Activated CD4-positive, alpha-beta T cell treated with anti-CD3 and anti-CD28 coated beads, Interleukin-2, Interleukin-4, amounts not matched to agents 100 ng/mL and 50 ng/mL, durations not matched to agents 16 hours and 8 hours (primary cell): ENCODE results near the gene CHN1.

ENCODE experiments used
- DNase-seq: peaks from one replicate; pipeline ENCODE4 v3.0.0-alpha.2; 2020; ENCODE audit warnings: low spot score

CHN1 gene

DNA sequence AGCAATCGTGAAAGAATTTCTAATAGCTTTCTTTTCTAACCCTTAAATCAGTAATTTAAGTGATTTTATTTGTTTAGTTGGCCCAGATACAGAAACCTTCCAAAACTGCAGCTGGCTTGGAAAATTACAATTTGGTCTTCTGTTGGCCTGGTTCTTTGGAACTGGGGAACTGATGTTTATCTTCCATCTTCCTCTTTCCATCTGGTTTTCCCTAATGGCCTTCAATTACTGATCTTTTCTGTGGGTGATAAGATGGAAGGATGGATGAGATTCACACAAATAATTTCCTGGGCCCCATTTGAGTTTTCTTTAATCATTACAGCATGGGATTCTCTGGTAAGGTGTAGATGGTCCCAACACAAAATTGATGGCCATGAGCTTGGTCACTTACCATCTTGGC is 134.4 kb downstream of the CHN1 start:
- DNase-seq, result no peak

DNA sequence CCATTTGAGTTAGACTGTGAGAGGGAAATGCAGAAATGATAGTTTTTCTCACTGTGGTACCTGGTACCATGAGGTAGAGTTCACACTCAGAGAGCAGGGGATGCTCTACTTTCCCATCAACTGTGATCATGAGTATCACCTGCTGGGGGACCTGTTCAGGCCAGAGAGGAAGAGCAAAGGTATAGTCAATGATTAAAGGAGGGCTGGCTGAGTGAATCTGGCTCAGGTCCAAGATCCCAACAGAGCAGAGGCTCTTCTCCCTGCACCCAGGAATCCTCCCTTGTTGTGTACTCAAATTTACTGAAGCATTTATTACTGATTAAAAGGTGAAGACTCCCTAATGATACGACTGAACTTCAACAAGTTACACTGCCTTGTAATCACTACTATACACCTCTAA is 136.3 kb downstream of the CHN1 start:
- no peak for DNase-seq

DNA sequence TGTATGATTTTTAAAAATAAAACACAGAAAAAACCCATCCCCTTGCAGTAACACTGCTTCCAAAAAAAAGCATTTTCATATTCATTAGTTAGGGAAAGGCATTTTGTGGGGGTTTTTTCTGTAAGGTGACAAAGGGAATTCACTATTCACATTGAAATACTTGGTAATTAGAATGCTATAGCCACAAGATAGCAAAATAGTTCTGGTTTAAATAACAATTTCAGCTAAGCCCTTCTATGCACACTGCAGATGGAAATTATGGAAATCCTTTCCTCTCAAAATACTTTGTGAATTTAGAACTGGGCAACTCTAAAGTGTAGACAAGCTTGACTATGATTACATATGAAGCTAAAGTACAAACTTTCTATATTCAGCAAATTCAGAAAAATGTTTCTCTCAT is 138.8 kb downstream of the CHN1 start:
- DNase-seq, result no peak

DNA sequence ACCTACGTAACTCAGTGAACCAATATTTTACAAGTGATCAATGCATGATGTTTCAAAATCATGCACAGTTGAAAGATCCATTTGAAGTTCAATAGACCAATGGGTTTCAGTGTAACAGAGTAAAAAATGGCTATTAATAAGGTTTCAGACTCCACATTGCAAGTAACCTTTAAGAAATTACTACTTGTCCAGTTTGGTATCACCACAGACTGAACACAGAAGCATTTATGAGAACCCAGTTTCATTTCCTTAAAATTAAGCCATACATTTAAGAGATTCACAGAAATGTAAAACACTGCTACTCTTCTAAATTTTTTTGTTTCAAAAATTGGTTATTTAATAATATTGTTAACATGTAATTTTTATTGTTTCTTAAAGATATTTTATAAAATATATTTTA is 142.0 kb downstream of the CHN1 start:
- DNase-seq, result no peak

DNA sequence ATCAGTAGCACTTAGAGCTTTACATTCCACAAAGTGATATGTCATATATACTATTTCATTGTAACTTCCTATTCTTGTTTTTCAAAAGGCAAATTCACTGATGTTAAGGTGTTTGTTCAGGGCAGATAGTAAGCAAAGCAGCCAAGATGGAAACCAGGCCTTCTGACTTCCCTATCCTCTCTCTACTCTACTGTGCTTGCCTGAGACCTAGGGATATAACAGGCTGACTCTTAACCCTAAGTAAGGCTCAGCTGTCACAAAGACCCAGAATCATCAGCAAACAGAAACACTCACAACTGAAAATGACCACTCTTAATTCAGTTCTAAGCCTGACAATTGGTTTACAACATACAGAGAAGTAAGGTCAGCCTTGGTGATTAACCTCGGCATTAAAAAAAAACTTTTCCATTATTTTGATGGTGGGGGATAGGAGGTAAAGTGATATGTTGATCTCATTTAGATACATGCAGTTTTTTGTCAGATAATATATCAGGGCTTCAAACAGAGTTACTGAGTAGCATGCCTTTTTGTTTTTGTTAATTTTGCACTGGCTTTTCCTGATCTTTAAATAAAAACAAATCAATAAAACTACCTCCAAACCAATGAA is 145.5 kb downstream of the CHN1 start:
- DNase-seq, result no peak

DNA sequence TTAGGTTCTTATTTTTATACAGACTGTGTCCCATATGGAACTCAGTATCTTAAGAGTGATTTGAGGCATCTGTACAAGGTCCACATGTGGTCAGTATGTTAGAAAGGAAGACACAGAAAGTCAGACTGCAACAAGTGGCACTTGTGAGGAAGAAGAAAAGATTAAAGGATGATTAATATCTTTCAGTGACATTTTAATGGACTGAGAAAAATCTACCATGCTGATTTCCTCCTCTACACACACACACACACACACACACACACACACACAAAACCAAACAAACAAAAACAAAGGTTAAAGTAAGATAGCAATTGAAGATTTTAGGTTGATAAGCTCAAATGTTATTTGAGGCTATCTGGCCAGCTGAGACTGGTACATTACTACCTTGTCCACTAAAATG is 146.4 kb downstream of the CHN1 start:
- no peak for DNase-seq

DNA sequence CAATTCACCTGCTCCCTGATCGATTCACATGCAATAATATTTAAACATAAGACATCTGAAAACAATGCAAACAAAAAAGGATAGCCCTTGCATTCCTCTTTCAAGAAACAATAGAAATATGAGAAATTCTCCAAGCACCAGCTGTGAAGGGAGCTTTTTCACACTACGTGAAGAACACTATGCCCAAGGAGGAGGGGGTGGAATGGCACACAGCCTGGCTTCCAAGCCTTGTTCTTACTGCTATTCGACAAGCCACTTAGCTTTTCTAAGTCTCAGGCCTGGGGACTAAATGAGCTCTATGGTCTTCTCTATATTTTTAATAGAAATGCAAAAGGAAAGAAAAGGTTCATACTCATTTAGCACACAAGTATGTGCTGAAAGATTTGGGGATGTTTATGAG is 148.7 kb downstream of the CHN1 start:
- no peak for DNase-seq

DNA sequence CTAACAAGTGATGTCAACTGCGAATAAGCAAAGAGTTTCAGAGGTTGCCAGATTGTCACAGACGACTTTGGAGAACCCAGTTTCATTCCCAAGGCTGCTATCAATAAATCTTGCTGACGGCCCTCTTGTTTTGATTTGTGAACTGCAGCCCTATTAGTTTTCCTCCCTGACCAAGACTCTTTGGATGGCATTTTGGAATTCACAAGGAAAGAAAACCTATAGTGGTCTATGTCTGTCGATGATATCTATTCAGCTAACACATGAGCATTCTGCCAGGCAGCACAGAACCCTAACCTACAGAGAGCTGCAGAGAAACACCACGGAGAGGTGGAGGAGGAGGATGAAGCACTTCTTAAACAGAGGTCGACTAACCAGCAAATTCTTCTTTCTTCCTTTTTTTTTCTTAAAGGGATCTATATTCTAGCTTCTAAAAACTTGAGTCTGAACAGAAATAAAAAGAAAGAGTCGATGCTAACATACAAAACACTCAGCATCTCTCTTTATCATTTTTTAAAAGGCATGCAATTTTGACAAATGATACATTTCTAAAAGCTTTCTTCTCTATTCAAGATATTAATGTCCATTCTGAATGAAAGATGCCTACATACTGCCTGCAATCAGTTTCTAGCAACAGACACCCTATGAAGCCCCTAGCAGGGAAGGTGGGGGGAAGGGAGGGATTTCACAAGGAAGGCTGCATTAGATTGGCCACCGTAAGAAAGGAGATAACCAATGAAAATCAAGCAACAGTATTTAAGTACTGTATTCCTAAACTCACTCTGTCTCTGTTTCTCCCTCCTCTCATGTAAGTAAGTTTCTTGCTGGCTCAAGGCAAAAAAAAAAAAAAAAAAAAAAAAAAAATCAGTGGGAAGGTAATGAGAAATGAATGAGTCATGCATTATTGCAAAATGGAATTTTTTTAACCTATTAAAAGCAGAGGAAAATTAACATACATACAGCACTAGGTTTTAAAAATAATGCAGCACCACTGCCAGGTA is 157.9 kb downstream of the CHN1 start:
- no peak for DNase-seq

DNA sequence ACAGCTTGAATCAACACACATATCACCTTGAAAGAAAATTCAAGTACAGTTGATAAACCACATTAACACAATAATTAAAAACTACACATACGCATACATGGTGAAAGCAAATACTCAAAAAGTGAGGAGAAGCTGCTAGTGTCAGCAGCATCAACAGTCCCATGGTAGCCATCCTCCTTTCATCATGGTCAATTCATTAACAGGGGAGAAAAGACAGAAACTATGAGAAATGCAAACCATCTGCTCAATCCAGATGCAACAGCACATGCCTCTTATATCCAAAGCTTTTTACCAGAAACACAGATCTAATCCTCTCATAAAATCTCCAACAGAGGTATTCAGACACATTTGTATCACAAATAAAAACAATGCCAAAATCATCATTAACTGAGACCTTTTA is 159.0 kb downstream of the CHN1 start:
- DNase-seq, result no peak

DNA sequence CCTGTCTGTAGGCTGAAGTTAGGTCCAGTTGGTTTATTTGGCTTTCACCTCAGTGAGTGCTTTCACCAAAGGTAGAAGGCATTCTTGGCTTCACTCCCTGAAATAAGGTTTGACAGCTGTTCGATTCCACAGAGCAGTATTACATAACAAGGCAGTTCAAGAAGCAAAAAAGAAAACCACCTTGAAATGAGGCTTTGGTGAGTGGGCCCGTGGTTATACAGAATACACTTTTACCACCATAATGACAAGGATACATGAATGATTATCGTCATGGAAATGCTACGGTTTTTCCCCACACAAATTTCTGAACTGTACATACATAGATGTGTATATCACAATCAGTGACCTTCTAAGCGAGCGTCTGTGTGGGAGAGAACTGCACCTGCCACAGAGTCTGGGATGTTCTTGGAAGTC is 160.9 kb downstream of the CHN1 start:
- no peak for DNase-seq

DNA sequence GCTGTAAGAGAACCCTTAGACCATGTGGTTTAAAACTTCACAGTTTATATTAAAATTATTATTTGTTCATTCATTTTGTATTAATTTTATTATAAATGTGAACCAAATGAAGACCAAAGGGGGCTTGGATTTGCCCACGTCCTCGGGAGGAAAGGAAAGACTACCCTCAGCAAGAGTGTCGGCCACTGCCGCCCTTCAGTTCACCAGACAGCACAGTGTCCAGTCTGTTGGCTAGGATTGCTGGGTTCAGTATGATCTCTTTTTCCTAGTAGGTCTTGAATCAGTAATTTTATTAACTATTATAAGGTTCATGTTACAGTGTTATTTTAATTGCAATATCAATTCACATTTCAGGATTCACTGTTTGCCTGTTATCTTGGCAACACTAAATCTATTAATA is 162.7 kb downstream of the CHN1 start:
- DNase-seq, result no peak

DNA sequence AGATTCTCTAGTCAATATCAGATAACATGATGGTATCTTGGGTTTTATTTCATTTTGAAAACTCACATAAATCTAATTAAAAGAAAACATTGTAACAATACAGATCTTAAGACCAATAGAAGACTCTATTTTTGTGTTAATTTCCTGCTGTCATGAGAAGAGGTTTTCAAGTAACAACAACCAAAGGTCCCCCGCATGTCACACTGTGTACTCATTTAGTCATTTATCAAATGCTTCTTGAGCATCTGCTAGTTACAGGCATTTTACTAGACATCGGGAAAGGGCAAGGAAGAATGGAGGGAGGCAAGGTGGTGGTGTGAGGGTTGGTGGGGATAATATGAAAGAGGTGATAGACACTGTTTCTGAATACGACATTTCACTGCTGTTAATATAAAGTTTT is 163.2 kb downstream of the CHN1 start:
- DNase-seq, result no peak

DNA sequence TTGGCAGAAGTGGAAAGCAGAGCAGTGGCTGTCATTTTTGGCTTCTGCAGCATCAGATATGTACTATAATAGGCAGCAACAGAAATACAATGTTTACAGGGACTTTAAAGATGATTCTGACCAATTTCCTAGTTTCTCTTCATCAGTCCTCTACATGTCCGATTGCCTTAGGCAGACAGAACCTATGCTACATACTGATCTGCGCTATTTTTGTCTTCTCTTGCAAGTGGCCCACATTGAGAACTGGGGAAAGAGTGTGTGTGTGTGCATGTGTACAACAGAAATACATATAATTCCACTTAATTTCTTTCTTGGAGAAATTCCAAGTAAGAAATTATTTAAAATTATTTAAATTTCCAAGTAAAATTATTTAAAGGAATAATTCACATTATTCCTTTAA is 163.8 kb downstream of the CHN1 start:
- no peak for DNase-seq

DNA sequence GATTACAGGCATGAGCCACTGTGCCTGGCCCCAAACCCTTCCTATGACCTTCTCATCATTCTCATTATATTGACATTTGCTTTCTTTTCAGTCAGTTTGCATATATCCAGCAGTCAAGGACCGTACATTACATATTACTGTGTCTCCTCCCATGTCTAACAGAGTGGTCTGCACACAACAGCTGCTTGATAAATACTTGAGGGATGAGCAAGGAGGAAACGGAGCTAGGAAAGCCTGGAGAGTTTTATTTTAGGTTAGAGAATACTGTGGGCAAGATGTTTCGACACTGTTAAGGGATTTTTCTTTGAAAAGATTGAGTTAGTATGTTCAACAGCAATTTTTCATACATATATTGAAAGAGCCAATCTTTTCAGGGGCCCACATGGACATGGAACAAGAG is 164.7 kb downstream of the CHN1 start:
- no peak for DNase-seq

DNA sequence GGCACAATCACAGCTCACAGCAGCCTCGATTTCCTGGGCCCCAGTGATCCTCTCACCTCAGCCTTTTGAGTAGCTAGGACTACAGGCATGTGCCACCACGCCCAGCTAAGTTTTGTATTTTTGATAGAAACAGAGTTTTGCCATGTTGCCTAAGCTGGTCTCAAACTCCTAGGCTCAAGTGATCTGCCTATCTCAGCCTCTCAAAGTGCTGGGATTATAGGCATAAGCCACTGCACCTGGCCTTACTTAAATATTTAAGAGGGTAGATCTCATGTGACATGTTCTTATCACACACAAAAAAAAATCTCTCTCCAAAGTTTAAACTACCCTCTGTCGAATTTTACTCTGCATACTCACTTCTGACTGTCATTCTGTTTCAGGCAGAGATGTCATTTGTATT is 165.5 kb downstream of the CHN1 start:
- no peak for DNase-seq

DNA sequence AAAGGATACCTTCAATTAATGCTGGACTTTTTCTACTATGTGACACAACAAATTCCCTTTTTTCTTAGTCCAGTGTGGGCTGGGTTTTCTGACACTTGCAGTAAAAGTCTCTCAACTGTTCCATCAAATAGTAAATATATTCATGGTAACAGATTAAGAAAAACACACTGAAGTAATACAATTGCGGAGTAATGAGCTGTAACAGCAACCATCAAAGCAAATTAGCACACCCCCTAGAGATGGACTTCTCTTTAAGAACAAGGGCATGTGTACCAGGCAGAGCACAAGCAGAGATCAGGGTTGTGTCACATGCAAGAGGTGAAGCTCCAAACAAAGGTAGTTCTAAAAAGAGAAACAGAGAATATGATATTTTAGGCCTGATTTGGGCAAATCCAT is 168.2 kb downstream of the CHN1 start:
- no peak for DNase-seq

DNA sequence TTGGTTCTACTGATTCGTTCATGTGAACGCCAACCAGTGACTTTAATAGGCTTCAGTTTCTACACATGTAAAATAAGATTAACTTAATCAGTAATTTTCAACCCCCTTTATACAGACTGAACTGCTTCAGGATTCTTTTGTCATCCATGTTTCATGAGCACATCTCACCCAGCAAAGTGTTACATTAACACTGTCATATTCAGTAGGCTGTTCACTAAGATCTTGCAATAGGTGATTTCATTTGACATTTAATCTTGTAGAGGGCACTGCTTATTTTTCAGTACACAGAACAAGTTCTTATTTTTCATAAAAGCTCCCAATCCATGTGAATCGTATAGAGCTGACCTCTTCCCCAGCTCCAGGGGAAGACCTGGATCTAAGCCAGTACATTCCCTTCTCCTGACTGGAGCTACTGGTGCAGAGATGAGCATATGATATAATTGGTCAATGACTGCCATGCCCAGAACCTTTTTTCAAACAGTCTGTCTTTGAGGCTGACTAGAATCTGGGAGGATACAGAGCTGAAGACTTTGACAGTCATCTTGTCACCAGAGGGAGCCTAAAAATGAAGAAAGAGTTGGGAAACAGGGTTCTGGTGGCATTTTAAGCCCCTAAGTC is 168.7 kb downstream of the CHN1 start:
- DNase-seq, result no peak

DNA sequence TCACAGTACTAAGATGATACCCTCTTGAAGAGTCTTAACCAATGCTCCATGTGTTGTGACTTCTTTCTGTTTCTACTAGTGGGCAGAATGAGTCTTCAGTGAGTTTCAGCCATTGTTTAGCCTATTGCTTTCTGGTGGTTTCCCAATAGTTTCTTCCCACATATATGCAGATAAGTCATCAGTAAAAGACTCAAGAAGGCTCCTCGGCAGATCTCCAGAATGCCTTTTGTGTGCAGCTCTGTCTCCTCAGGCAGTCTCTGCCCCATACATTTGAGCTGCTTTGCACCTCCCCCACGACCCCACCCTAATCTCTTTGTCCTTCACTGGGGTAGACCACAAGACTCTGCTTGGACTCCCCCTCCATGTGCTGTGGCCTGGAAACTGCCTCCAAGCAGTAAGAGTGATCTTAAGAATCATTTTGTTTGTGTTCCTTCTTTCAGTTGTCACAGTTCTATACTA is 169.4 kb downstream of the CHN1 start:
- peak; percentile 50 for DNase-seq

DNA sequence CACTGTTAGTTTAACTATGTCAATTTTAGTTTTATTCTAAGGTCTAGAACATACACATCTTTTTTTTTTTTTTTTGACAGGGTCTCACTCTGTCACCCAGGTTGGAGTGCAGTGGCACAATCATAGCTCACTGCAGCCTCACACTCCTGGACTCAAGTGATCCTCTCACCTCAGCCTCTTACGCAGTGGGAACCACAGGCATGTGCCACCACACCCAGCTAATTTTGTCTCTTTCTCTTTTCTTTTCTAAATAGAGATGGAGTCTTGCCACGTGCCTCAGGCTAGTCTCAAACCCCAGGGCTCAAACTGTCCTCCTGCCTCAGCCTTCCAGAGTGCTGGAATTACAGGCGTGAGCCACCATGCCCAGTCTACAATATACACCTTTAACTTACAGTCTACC is 171.4 kb downstream of the CHN1 start:
- DNase-seq, result no peak

DNA sequence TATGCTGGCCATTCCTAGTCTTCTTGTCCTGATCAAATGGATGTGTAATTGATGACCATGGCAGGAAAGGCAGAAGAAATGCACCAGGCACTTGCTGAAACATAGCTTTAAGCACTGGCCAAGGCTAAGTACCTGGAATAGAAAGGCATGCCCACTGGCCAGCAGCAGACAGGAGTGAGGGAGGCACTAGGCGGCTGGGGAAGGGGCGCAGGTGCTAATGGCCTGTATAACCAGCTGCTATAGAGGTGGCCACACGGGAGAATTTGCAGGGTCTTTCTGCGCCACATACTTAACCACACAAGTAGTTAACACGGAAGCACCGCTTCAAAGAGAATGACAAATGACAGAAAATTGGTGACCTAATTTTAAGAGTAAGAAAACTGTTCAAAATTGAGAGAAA is 174.6 kb downstream of the CHN1 start:
- DNase-seq, result no peak

DNA sequence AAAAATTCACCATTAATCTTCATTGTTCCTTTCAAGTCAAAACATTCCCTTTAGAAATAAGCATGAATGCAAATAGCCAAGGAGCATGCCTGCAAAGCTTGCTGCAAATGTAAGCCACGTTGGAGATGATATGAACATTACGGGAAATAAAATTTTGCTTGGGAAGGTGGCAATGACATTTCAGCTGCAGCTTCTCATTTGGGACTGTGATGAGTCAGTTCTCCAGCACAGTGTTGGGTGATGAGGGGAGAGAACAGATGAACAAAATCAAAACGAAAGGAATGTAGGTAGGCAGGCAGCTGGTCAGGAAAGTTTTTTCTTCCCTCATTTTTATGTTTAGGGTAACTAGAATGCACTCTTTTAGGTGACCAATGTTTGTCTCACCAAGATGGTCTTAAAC is 175.6 kb downstream of the CHN1 start:
- no peak for DNase-seq

DNA sequence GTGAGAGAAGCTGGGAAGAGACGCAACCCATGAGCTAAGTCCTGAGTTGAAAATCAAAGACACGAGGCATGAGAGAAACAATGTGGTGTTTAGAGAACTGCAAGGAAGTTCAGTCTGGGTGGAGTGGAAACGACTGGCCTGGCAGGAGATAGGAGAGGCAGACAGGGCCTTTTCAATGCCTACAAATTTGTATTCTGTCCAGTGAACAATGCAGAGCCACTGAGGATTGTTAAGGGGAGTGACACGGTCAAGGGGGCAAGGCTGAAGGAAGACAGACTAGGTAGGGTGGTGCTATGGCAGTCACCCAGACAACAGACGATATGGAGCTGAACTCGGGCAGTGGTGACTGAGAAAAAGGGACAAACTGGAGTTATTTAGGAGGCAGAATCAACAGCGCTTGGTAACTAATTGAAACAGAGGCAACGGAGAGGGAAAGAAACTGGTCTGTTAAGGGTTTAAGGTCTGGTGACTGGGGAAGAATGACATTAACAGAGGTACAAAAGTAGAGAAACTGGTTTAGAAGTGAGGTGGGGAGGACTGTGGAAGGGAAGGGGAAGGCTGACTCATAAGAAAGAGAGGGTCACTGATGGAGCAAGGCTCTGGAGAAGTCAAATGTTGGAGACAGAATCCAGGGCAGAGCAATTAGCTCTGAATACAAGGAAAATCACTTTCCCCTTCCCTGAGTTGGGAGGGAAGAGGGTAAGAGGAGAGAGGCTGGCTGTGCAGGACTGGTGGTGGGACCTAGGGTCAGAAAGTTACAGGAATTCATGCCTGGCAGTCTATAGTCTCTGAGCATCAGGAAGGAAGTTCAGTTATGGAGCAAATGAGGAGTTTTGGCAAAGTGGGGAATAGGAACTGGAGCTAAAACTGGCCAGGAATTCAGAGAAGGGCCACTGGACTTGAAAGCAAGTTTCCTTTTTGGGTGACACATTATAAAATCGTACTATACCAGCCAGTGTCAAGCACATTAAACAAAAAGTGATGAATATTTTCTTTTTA is 177.5 kb downstream of the CHN1 start:
- DNase-seq, result no peak
